Sciatic nerve (tissue), 2 donors: Measurements from ENCODE around the gene RORB. TPM values are rescaled to one million over a fixed set of nuclear protein-coding genes. Genes with fewer than 3 reads are reported as not detected.
"Not testable (repeated sequence)": the region's sequence is repeated elsewhere in the genome, so short reads cannot be mapped to it uniquely, and the experiment has no call there.

Experiments used
- ATAC-seq: fragments of 200-7000 bp; cut with Tn5 transposase; one replicate; pipeline ENCODE4 v1.9.1; 2020; ENCODE audit warnings: mild to moderate bottlenecking, moderate library complexity
- DNase-seq: peaks from one replicate; pipeline ENCODE4 v3.0.0-alpha.2; 2020; ENCODE audit warnings: low spot score
- intact Hi-C: fragments of 100-400 bp; cut with DNase I; formaldehyde crosslinking; loops from one replicate; pipeline ENCODE4 v1.14.2; 2022
- total RNA-seq: library from RNA; stranded (reverse); fragmentation: NEBNext Ultra II Directional; extraction: Animal tissue kit (Norgen Biotek cat#: 25700); gene quantifications from one replicate; pipeline ENCODE4 v1.2.1, GENCODE V29; 2021
- donor health status: DM: no; HTN: no; CAD: no.
- donor health status: DM: no; HTN: no; CAD: no.

RORB gene
- total RNA-seq, 1 donor from 2014 or later = 2.5 TPM

GRCh38 chr9:74503666-74504065 lies 6.5 kb downstream of the RORB start:
- intact Hi-C loops = no loop called here
- ATAC-seq = no peak
- DNase-seq = no peak

- intact Hi-C loops = no loop called here
- ATAC-seq = no peak
- no peak for DNase-seq
These were observed 14.2 kb downstream of the RORB start for GRCh38 chr9:74511333-74511732.

- no peak for DNase-seq
- intact Hi-C loops = no loop called here
- ATAC-seq = no peak
These were observed 15.3 kb downstream of the RORB start for GRCh38 chr9:74512416-74512815.

- DNase-seq (no peak), ATAC-seq (no peak)
- intact Hi-C loops = no loop called here
These were observed 16.1 kb downstream of the RORB start for GRCh38 chr9:74513221-74513620.

GRCh38 chr9:74517188-74517587 lies 20.1 kb downstream of the RORB start:
- DNase-seq (no peak), ATAC-seq (no peak)
- intact Hi-C loops = no loop called here

GRCh38 chr9:74519419-74519818 lies 22.3 kb downstream of the RORB start:
- DNase-seq = no peak
- ATAC-seq = no peak
- intact Hi-C loops = no loop called here

- ATAC-seq (no peak), DNase-seq (no peak)
- intact Hi-C loops = no loop called here
These were observed 23.9 kb downstream of the RORB start for GRCh38 chr9:74521009-74521408.

- no peak for DNase-seq
- intact Hi-C loops = no loop called here
These were observed 27.2 kb downstream of the RORB start for GRCh38 chr9:74524289-74524688.

GRCh38 chr9:74526215-74526614 lies 29.1 kb downstream of the RORB start:
- intact Hi-C loops = no loop called here
- DNase-seq (no peak), ATAC-seq (no peak)

More at GRCh38 chr9:74524289-74524688, 27.2 kb downstream of the RORB start:
- no peak for ATAC-seq

- no peak for DNase-seq
- intact Hi-C loops = no loop called here
- ATAC-seq = no peak
These were observed 30.6 kb downstream of the RORB start for GRCh38 chr9:74527718-74528117.

- ATAC-seq (no peak), DNase-seq (no peak)
- intact Hi-C loops = no loop called here
These were observed 31.1 kb downstream of the RORB start for GRCh38 chr9:74528207-74528606.

- DNase-seq, ATAC-seq, intact Hi-C loops: not testable (repeated sequence)
These were observed 33.3 kb downstream of the RORB start for GRCh38 chr9:74530458-74530857.

- ATAC-seq = no peak
These were observed 36.1 kb downstream of the RORB start for GRCh38 chr9:74533253-74533652.

GRCh38 chr9:74534841-74535240 lies 37.7 kb downstream of the RORB start:
- DNase-seq (no peak), ATAC-seq (no peak)
- intact Hi-C loops = no loop called here

More at GRCh38 chr9:74533253-74533652, 36.1 kb downstream of the RORB start:
- no peak for DNase-seq
- intact Hi-C loops = no loop called here

GRCh38 chr9:74543145-74543544 lies 46.0 kb downstream of the RORB start:
- ATAC-seq (no peak), DNase-seq (no peak)
- intact Hi-C loops = no loop called here

- intact Hi-C loops = no loop called here
- ATAC-seq = no peak
- no peak for DNase-seq
These were observed 54.1 kb downstream of the RORB start for GRCh38 chr9:74551266-74551665.

GRCh38 chr9:74554751-74555419 lies 57.8 kb downstream of the RORB start:
- ATAC-seq (peak; percentile 66), DNase-seq (no peak)
- intact Hi-C loops = no loop called here

GRCh38 chr9:74555565-74555964 lies 58.4 kb downstream of the RORB start:
- DNase-seq = no peak
- no peak for ATAC-seq
- intact Hi-C loops = no loop called here

- intact Hi-C loops = no loop called here
- no peak for DNase-seq
- ATAC-seq = no peak
These were observed 59.5 kb downstream of the RORB start for GRCh38 chr9:74556685-74557084.

GRCh38 chr9:74557571-74557970 lies 60.4 kb downstream of the RORB start:
- no peak for DNase-seq

GRCh38 chr9:74562611-74563010 lies 65.5 kb downstream of the RORB start:
- DNase-seq = no peak
- no peak for ATAC-seq
- intact Hi-C loops = loop anchor here (10.0 kb wide), 1 partner anchor 1848 kb away; no protein-coding TSS in a partner anchor

More at GRCh38 chr9:74557571-74557970, 60.4 kb downstream of the RORB start:
- intact Hi-C loops = no loop called here
- no peak for ATAC-seq
